GM18520 (cell line): ENCODE measurements around the gene TP53RK.

Experiments used
- ATAC-seq: cut with Tn5 transposase; IDR thresholded peaks from one replicate; pipeline ENCODE4 v1.9.1; 2021; ENCODE audit not compliant: unreplicated experiment

Gene TP53RK

DNA sequence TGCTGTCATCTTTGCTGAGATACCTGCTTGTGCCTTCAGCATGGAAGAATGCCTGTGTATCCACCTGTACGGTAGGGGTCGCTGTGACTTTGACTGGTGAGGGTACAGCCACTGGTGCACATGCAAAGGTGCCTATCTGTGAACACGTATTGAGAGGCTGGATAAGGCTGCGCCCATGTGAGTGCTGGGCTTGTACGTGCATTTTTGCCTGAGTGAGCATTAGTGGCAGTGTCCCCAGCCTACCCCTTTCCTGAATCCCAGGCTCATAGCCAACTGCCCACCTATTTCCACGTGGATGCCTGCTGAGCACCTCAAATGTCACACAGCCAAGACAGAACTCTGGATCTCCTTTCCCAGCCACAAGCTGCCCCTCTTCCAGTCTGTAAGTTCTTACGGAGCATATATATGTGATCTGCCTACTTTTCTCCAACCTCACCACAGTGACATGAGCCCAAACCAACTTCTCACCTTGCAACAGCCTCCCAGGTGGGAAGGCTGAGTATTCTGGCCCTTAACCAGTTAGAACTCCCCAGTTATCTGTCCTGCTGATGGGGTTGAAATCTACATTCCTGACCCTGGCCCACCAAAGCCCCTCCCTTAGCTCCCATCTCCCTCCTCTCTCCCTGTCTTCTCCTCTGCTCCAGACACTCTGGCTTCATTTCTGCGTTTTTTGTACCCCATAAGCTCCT is 19.1 kb upstream of the TP53RK start:
- ATAC-seq, result no peak

DNA sequence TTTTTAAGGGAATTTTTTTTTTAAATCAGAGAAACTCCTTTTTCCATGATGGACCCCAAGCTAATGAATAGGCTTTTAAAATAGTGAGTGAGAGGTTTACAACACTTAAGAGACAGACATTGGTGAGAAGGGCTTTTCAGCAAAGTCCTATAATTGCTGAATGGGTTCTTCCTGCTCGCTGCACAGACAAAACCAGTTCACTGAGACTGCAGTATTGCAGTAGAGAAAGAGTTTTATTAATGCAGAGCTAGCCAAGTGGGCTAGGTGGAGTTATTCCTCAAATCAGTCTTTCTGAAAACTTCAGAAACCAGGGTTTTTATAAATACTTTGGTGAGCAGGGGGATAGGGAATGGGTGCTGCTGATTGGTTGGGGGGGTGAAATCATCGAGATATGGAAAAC is 17.0 kb upstream of the TP53RK start:
- no peak for ATAC-seq

- ATAC-seq, result no peak
Measured at GRCh38 chr20:46705378-46705729, 16.1 kb upstream of the TP53RK start.

- ATAC-seq, result no peak
Measured at GRCh38 chr20:46704714-46705377, 15.6 kb upstream of the TP53RK start.

- ATAC-seq, result no peak
Measured at GRCh38 chr20:46703435-46703834, 14.2 kb upstream of the TP53RK start.

DNA sequence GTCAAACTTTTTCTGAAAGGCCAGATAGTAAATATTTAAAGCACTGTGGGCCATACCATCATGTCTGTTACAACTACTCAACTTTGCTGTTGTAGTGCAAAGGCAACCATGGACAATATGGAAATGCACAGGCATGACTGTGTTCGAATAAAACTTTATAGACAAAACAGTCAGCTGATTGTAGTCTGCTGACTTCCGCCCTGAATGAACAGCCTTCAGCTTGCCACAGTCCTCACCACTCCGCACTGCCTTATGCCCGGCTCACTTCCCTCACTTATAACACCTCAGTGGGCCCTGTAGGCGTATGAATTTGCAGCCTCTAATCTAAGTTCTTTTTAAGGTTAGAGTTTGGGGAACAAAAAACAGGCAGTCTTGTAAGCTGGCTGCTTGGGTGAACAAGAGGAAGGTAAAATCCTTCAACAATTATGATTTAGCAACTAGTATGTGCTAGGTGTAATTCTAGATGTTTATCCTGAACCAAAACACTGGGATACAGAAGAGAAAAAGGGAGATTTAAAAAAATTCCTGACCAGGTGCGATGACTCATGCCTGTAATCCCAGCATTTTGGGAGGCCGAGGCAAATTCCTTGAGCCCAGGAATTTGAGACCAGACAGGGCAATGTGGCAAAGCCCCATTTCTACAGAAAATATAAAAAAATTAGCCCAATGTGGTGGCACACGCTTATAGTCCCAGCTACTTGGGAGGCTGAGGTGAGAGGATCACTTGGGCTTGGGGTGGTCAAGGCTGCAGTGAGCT is 13.4 kb upstream of the TP53RK start:
- ATAC-seq, result no peak

GRCh38 chr20:46701986-46702385 is 12.7 kb upstream of the TP53RK start:
- ATAC-seq, result no peak

DNA sequence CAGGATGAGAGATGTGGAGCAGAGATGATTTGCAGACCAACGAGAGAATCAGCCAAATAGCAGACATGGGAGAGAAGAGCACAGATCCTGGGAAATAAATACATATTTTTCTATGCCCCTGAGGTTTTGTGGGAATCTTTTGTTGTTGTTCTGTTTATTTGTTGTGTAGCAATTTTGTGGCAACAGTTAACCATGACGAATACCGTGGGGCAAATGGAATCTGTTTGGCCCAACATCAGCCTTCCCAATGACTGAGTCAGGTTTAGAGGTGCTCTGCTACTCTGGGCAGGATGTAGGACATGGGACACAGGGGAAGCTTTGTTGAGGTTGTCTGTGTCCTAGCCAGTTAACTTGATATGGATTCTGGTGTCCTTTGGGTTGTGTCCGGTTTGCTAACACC is 12.3 kb upstream of the TP53RK start:
- no peak for ATAC-seq

GRCh38 chr20:46701057-46701456 is 11.8 kb upstream of the TP53RK start:
- ATAC-seq, result no peak

GRCh38 chr20:46700481-46700880 is 11.2 kb upstream of the TP53RK start:
- no peak for ATAC-seq

DNA sequence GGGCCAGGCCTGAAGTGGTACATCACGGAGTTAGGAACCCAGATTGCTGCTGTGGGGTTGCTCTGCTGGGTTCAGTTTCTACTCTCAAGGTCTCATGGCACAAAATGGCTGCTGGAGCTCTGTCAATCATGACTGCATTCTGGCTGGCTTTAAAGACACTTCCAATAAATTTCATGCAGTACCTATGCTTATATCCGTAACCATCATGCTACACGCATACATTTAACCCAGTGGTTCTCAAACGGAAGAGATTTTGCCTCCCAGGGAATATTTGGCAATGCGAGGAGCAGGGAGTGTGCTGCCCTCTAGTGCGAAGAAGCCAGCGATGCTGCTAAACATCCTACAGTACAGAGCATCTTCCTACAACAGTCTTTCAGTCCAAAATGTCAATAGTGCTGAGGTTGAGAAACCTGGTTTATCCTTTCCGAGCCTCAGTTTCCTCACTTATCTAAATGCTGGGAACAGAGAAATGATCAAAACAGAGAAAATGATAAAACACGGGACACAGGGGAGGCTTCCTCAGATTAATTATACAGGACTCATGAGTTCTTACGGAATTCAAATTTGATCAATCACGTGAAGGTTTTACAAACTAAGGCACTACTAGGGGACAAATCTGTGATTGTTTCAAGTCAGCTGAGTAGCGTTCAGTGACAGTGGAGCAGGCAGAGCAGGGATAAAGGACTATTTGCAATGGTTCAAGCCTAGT is 10.6 kb upstream of the TP53RK start:
- ATAC-seq, result no peak

GRCh38 chr20:46698788-46699187 is 9.5 kb upstream of the TP53RK start:
- ATAC-seq, result no peak

GRCh38 chr20:46696791-46697279 is 7.6 kb upstream of the TP53RK start:
- no peak for ATAC-seq

DNA sequence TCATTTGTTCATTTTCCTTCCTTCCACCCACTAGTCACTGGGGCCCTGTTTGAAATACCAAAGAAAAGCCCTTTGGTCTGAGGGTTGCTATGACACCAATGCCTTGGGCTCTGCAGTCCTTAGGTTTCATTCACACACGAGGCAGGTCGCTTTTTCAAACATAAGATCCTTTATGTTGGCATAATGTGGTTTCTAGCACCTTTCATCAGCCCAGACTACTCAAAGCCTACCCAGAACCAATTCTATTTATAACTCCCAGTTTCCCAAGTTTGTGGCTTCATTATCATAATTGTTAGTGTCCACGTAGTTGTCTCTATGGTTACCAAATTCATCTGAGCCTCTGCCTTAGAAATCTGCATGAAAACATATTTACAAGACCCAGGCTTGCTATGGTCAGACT is 6.6 kb upstream of the TP53RK start:
- no peak for ATAC-seq

DNA sequence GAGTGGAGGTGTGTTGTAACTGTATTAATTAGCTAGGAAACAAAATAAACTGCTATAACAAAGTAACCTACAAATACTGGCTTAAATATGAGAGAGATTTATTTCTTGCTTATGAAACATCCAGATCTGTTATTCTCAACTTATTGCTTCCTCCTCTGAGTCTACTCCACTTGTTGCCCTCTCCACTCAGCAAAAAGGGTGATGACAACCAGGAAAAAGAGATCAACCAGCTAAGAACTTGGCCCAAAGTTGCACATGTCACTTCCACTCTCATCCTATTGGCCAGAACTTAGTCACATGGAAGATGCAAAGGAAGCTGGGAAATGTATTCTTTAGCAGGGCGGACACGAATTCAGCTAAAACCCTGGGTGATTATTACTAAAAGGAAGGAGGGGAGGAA is 5.2 kb upstream of the TP53RK start:
- no peak for ATAC-seq

- ATAC-seq, result no peak
Measured at GRCh38 chr20:46691196-46691595, 2.0 kb upstream of the TP53RK start.

GRCh38 chr20:46690219-46691106 is 1.2 kb upstream of the TP53RK start:
- no peak for ATAC-seq

DNA sequence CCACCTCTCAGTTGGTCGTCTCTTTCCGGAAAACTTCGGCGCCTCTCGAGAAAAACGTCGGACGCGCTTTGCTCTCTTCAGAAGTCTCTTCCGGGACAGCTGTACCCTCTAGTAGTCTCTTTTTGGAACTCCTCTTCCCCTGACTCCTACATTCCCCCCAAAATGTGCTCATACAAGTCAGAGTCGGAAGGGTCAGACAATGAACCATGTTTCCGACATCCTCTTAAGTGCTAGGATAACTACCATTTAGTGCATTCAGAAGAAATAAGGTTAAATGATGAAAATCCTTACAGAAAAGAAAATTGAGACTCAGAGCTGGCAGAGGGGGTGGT is 476 bp upstream of the TP53RK start:
- no peak for ATAC-seq

DNA sequence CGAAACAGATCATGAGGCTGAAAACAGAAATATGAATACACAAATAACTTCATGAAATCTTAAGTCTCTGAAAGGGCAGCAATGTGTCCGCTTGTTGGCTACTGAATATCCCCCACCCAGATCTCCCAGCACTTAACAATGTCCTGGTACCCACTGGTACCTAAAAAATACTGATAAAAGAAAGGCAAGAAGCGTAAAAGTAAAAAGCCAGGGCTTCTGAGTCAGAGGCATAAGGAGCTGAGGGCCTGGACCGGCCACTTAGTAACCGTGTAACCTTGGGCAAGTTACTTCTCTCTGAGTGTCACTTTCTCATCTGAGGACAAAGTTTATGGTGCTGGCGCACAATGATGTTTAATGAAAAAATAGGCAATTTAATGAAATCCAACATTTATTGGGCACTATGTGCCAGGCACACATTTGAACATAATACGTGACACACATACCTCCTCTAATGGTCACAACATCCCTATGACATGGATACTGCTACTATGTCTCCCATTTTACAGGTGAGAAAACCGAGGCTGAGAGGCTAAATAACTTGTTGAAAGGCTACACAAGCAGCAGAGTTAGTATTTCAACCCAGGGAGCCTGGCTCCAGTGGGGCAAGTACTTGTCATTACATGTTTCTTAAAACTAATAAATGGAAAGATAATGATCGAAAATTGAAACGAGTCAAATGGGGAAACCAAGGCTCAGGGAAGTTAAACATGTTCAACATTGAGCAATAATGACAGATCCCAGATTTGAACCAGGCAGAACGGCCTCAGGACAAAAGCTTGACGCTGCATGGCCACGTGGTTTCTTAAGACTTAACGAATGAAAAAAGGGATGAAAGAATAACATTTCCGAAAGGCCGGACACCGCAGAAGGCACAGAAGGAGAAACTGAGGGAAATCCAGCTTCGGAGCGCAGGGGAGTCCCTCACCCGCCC is 828 bp downstream of the TP53RK start:
- ATAC-seq, result no peak
